Parathyroid adenoma (tissue), 2 donors: Measurements from ENCODE around the gene LAMA2.

Source experiments
- H2AFZ ChIP-seq: fragments of 300-600 bp; sonication (generic); one replicate; pipeline ENCODE4 v1.7.0; 2017; ENCODE audit warnings: antibody characterized with exemption, mild to moderate bottlenecking
- H3K27ac ChIP-seq: fragments of 300-600 bp; sonication (generic); one replicate; pipeline ENCODE4 v1.7.0; 2017
- H3K27me3 ChIP-seq: fragments of 300-600 bp; sonication (generic); one replicate; pipeline ENCODE4 v1.7.0; 2017; ENCODE audit warnings: low read length; ENCODE audit not compliant: control insufficient read depth, insufficient read depth
- H3K36me3 ChIP-seq: fragments of 300-600 bp; sonication (generic); one replicate; pipeline ENCODE4 v1.7.0; 2017; ENCODE audit warnings: low read length; ENCODE audit not compliant: control insufficient read depth, insufficient read depth
- H3K4me1 ChIP-seq: fragments of 300-600 bp; sonication (generic); one replicate; pipeline ENCODE4 v1.7.0; 2017; ENCODE audit warnings: control low read depth
- H3K4me2 ChIP-seq: fragments of 300-600 bp; sonication (generic); one replicate; pipeline ENCODE4 v1.7.0; 2017; ENCODE audit warnings: low read length
- H3K4me3 ChIP-seq: fragments of 300-600 bp; sonication (generic); one replicate; pipeline ENCODE4 v1.7.0; 2017; ENCODE audit warnings: low read depth, low read length
- H3K79me2 ChIP-seq: fragments of 300-600 bp; sonication (generic); one replicate; pipeline ENCODE4 v1.7.0; 2017; ENCODE audit warnings: control low read depth
- H3K9ac ChIP-seq: fragments of 300-600 bp; sonication (generic); one replicate; pipeline ENCODE4 v1.7.0; 2017; ENCODE audit warnings: mild to moderate bottlenecking
- H3K9me3 ChIP-seq: fragments of 300-600 bp; sonication (generic); one replicate; pipeline ENCODE4 v1.7.0; 2017; ENCODE audit warnings: low read length; ENCODE audit not compliant: control insufficient read depth
- TF ChIP-seq, protein P1 (sequence below): fragments of 300-600 bp; sonication (generic); IDR thresholded peaks from one replicate; pipeline ENCODE4 v1.7.0; 2017; ENCODE audit warnings: antibody characterized with exemption, mild to moderate bottlenecking
- donor health status: primary hyperparathyroidism.

The LAMA2 gene

DNA sequence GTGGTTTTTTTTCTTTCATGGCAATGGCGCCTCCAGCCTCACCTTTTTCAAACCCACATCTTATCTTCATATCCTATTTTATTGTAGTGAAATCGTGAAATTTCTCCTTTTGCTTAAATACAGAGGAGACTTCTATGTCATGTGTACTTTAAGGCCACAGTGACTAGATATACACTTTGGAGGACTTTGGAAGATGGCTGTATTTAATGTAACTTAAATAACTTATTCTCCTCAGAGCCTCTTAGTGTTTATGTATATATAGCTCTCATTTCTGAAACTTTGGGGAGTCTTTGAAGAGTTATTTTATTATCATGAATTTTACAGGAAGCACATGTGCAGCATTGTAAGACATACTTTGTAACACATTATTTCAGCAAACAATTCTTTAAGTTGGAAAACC lies 968 bp downstream of the LAMA2 start:
- no peak overlapping the region for H3K27ac ChIP-seq
- no peak overlapping the region for H2AFZ ChIP-seq
- TF ChIP-seq, protein P1, sequence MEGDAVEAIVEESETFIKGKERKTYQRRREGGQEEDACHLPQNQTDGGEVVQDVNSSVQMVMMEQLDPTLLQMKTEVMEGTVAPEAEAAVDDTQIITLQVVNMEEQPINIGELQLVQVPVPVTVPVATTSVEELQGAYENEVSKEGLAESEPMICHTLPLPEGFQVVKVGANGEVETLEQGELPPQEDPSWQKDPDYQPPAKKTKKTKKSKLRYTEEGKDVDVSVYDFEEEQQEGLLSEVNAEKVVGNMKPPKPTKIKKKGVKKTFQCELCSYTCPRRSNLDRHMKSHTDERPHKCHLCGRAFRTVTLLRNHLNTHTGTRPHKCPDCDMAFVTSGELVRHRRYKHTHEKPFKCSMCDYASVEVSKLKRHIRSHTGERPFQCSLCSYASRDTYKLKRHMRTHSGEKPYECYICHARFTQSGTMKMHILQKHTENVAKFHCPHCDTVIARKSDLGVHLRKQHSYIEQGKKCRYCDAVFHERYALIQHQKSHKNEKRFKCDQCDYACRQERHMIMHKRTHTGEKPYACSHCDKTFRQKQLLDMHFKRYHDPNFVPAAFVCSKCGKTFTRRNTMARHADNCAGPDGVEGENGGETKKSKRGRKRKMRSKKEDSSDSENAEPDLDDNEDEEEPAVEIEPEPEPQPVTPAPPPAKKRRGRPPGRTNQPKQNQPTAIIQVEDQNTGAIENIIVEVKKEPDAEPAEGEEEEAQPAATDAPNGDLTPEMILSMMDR = no peak
- H3K27me3 ChIP-seq = no peaks in the 10 kb centered on the region
- H3K9ac ChIP-seq = no peak overlapping the region
- H3K4me2 ChIP-seq = no peak overlapping the region
- no peaks in the 10 kb centered on the region for H3K36me3 ChIP-seq
- no peaks in the 10 kb centered on the region for H3K79me2 ChIP-seq
- no peaks in the 10 kb centered on the region for H3K9me3 ChIP-seq
- no peaks in the 10 kb centered on the region for H3K4me1 ChIP-seq
- H3K4me3 ChIP-seq = no peak overlapping the region

DNA sequence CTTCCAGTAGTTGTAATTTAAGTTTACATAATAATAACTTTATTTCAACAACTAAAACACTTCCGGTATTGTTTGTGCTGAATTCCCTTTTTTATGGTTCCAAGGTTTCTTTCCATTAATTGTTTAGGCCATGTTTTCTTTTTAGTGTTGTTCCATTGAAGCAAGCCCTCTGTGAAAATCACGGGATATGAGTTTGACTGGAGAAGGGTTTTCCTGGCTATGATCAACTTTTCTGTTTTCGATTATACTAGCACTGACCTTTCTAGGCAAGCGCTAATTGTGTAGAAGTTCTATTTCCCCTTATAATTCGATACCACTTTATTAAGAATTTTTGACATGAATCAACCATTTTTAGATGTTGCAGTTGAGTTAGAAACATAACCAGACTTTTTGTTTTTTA lies 2.4 kb downstream of the LAMA2 start:
- Histone ChIP-seq H3K4me1 (no peaks in the 10 kb centered on the region), H3K27ac (no peak overlapping the region), H3K4me2 (no peak overlapping the region), H3K36me3 (no peaks in the 10 kb centered on the region), H3K9me3 (no peaks in the 10 kb centered on the region), H3K79me2 (no peaks in the 10 kb centered on the region), H3K27me3 (no peaks in the 10 kb centered on the region), H3K4me3 (no peak overlapping the region), H3K9ac (no peak overlapping the region), H2AFZ (no peak overlapping the region)
- TF ChIP-seq, protein P1 = no peak

DNA sequence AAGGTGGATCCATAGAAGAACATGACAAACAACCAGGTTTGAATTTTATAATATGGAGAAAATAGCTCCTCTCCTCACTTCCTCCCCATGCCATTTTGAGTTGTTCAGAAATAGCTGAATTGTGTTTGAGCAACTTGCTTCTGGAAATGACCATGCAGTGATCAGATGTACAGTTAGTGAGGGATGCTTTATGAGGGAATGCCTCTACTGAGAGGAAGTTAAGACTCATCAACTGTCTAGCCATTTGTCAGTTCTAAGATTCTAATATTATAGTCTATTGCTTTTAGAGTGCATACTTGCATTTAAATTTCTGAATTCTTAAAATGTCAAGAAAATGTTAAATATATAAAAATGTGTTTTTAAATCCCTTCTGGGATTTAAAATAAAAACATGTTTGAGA lies 3.8 kb downstream of the LAMA2 start:
- no peaks in the 10 kb centered on the region for H3K79me2 ChIP-seq
- no peaks in the 10 kb centered on the region for H3K36me3 ChIP-seq
- no peak overlapping the region for H3K4me3 ChIP-seq
- no peaks in the 10 kb centered on the region for H3K4me1 ChIP-seq
- no peak overlapping the region for H3K9ac ChIP-seq
- H2AFZ ChIP-seq = no peak overlapping the region
- no peaks in the 10 kb centered on the region for H3K27me3 ChIP-seq
- H3K9me3 ChIP-seq = no peaks in the 10 kb centered on the region
- H3K27ac ChIP-seq = no peak overlapping the region
- TF ChIP-seq, protein P1 = no peak
- no peak overlapping the region for H3K4me2 ChIP-seq

DNA sequence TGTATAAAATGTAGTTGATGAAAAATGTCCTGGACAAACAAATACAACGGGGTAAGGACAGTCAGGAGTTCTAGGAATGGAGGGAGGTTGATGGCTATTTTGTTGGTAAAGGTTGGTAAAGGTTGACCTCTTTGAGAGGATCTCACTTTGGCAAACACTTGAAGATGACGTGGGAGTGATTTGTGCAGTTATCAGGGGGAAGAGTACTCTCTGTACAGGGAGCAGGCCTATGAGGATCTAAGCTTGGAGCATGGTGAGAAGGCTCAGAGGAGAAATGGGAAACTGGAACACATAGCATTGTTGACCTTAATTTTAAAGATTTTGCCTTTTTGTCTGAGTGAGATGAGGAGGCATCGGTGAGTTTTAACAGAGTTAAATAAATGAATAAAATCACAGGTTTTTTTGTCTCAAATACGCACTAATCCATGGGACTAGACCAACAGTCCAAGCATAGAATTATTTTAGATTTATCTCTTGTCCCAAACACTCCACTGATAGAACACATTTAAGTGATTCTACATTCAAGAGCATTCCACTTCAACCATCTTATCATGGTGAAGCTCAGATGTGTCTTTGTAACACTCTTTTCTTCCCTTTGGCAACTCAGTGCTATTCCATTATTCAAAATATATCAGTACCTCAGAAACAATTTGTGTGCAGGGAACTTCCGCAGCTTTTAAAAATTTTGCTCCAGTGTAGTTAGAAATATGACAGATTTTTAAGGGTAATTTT lies 5.7 kb downstream of the LAMA2 start:
- Histone ChIP-seq H3K9ac (no peak overlapping the region), H3K27me3 (no peaks in the 10 kb centered on the region), H3K27ac (no peak overlapping the region), H3K4me2 (no peak overlapping the region), H3K4me1 (no peaks in the 10 kb centered on the region), H3K9me3 (no peaks in the 10 kb centered on the region), H3K4me3 (no peak overlapping the region), H3K36me3 (no peaks in the 10 kb centered on the region), H3K79me2 (no peaks in the 10 kb centered on the region), H2AFZ (no peak overlapping the region)
- TF ChIP-seq, protein P1 = no peak

DNA sequence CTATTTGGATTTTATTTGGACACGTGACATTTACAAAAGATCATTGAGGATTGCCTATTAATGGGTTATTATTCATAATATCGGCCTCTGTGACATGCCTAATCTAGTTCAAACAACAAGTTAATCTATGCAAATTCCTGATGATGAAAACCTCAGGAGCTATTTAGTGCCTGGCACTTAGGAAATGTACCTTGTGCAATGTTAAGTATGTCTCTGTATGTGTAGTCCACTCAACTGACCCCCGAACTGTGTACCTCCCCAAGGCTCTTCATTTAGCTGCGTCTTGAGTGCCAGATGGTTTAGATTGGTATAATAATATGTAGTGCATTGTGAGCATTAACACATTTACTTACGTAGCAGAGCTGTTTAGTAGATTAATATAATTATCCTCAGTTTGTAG lies 6.9 kb downstream of the LAMA2 start:
- no peaks in the 10 kb centered on the region for H3K36me3 ChIP-seq
- H3K79me2 ChIP-seq = no peaks in the 10 kb centered on the region
- no peak overlapping the region for H2AFZ ChIP-seq
- H3K4me2 ChIP-seq = no peak overlapping the region
- no peaks in the 10 kb centered on the region for H3K27me3 ChIP-seq
- no peak overlapping the region for H3K4me3 ChIP-seq
- no peaks in the 10 kb centered on the region for H3K4me1 ChIP-seq
- H3K9ac ChIP-seq = no peak overlapping the region
- H3K9me3 ChIP-seq = no peaks in the 10 kb centered on the region
- TF ChIP-seq, protein P1 = no peak
- no peak overlapping the region for H3K27ac ChIP-seq
